Lung (tissue), 12 donors: ENCODE data around the gene STK11. TPM values are rescaled to one million over a fixed set of nuclear protein-coding genes. Genes with fewer than 3 reads are reported as not detected.

Source experiments
- ATAC-seq: fragments of 200-7000 bp; cut with Tn5 transposase; one replicate; pipeline ENCODE4 v1.9.1; 2020; ENCODE audit warnings: moderate number of reproducible peaks; ENCODE audit not compliant: insufficient read depth, low FRiP score
- DNase-seq, 3 donors: peaks; one replicate each; pipeline ENCODE4 v3.0.0-alpha.2; 2013 to 2017
- H3K27ac ChIP-seq, 2 donors: one replicate each; pipeline ENCODE4 v1.5.1; 2013; ENCODE audit warnings: mild to moderate bottlenecking in 2 of 2, moderate library complexity in 2 of 2, control low read depth in 1 of 2, inconsistent platforms in 1 of 2, low read depth in 1 of 2, low read length in 1 of 2
- H3K27me3 ChIP-seq, 3 donors: one replicate each; pipeline ENCODE4 v1.5.1; 2013; ENCODE audit warnings: low read length in 2 of 3; ENCODE audit not compliant: control insufficient read depth in 3 of 3, insufficient read depth in 3 of 3
- H3K36me3 ChIP-seq, 4 donors: one replicate each; pipeline ENCODE4 v1.5.1; 2013; ENCODE audit warnings: low read length in 4 of 4, mild to moderate bottlenecking in 1 of 4, moderate library complexity in 1 of 4; ENCODE audit not compliant: control insufficient read depth in 4 of 4, insufficient read depth in 4 of 4
- H3K4me1 ChIP-seq, 5 donors: one replicate each; pipeline ENCODE4 v1.5.1; 2013; ENCODE audit warnings: low read length in 5 of 5, mild to moderate bottlenecking in 2 of 5, moderate library complexity in 1 of 5; ENCODE audit not compliant: control insufficient read depth in 5 of 5, insufficient read depth in 5 of 5
- H3K4me3 ChIP-seq: one replicate; pipeline ENCODE4 v1.5.1; 2013; ENCODE audit warnings: mild to moderate bottlenecking, control low read depth, moderate library complexity
- H3K9ac ChIP-seq, 2 donors: one replicate each; pipeline ENCODE4 v1.5.1; 2013; ENCODE audit warnings: low read length in 2 of 2, control low read depth in 1 of 2; ENCODE audit not compliant: insufficient read depth in 1 of 2
- H3K9me3 ChIP-seq, 4 donors: one replicate each; pipeline ENCODE4 v1.5.1; 2013; ENCODE audit warnings: low read length in 3 of 4, mild to moderate bottlenecking in 1 of 4, moderate library complexity in 1 of 4; ENCODE audit not compliant: control insufficient read depth in 4 of 4, insufficient read depth in 3 of 4
- WGBS, 2 donors: extraction: QIAGEN DNeasy Blood & Tissue Kit; methylation state at CpG; one replicate each; pipeline ENCODE4 v1.1.7; 2013; 5-methylcytosine and 5-hydroxymethylcytosine counted together
- polyA plus RNA-seq, 2 donors: library from polyadenylated mRNA; stranded (reverse); fragments of 200-250 nt; gene quantifications; one replicate each; pipeline ENCODE4 v1.2.1, GENCODE V29; 2013
- total RNA-seq, 2 donors: library from RNA; depleted of rRNA in 1 of 2; stranded (reverse); fragments of >200 nt in 1 of 2; gene quantifications; one replicate each; pipeline ENCODE4 v1.2.1, GENCODE V29; 2014 to 2021
- TF ChIP-seq, protein P1 (sequence below): IDR thresholded peaks from 2 replicates; pipeline ENCODE4 v1.5.1; 2012; ENCODE audit warnings: mild to moderate bottlenecking; ENCODE audit errors: control extremely low read depth, extremely low read depth
- donor health status: control.
- donor health status: control.
- donor health status: Bipolar disorder and iron deficiency.
- donor health status: healthy.
- donor health status: DM: yes; HTN: yes; CAD: no.

STK11 gene
- total and polyA plus RNA-seq, 4 donors = 43.1 to 59.8 (median 54.6) TPM

DNA sequence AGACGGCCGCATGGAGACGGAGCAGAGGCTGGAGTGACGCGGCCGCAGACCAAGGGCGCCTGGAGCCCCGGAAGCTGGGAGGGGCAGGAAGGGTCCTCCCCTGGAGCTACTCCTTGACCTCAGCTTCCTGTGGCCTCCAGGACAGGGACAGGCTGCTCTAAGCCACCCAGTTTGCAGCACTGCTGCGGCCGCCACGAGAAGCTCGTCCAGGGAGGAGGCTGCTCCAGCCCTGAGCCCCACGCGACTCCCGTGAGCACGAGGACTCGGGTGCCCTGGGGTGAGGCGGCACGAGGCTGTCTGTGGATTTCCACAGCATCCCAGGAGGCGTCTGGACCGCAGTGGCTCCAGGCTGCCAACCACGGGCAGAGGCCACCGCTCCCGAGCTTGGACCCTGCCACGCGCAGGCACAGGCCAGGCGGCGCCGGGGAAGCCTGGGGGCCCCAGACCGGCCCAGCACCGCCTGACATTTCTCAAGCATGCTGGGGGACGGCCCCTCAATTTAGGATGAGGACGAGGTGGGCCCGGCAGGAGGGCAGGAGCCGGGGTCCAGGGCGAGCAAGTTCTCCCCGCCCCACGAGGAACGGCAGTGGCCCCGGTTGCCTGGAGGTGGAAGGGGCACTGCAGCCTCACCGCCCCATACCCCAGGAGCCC, 42.2 kb upstream of the STK11 start:
- ATAC-seq = no peak
- H3K36me3 ChIP-seq = peaks cover 0 to 26% (median 0%) of the 10 kb centered on the region in 4 donors
- 82 to 86% methylated on average over 38 to 41 of the region's 41 CpGs for WGBS, 2 donors
- H3K27ac ChIP-seq = peak overlapping the region in 1 of 2 donors; percentile 23
- peaks cover 0 to 33% (median 5%) of the 10 kb centered on the region in 5 donors for H3K4me1 ChIP-seq
- no peak for DNase-seq
- no peak overlapping the region for H3K4me3 ChIP-seq
- TF ChIP-seq, protein P1, sequence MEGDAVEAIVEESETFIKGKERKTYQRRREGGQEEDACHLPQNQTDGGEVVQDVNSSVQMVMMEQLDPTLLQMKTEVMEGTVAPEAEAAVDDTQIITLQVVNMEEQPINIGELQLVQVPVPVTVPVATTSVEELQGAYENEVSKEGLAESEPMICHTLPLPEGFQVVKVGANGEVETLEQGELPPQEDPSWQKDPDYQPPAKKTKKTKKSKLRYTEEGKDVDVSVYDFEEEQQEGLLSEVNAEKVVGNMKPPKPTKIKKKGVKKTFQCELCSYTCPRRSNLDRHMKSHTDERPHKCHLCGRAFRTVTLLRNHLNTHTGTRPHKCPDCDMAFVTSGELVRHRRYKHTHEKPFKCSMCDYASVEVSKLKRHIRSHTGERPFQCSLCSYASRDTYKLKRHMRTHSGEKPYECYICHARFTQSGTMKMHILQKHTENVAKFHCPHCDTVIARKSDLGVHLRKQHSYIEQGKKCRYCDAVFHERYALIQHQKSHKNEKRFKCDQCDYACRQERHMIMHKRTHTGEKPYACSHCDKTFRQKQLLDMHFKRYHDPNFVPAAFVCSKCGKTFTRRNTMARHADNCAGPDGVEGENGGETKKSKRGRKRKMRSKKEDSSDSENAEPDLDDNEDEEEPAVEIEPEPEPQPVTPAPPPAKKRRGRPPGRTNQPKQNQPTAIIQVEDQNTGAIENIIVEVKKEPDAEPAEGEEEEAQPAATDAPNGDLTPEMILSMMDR = no peak
- H3K27me3 ChIP-seq = no peaks in the 10 kb centered on the region
- H3K9ac ChIP-seq = no peak overlapping the region
- H3K9me3 ChIP-seq = no peaks in the 10 kb centered on the region

DNA sequence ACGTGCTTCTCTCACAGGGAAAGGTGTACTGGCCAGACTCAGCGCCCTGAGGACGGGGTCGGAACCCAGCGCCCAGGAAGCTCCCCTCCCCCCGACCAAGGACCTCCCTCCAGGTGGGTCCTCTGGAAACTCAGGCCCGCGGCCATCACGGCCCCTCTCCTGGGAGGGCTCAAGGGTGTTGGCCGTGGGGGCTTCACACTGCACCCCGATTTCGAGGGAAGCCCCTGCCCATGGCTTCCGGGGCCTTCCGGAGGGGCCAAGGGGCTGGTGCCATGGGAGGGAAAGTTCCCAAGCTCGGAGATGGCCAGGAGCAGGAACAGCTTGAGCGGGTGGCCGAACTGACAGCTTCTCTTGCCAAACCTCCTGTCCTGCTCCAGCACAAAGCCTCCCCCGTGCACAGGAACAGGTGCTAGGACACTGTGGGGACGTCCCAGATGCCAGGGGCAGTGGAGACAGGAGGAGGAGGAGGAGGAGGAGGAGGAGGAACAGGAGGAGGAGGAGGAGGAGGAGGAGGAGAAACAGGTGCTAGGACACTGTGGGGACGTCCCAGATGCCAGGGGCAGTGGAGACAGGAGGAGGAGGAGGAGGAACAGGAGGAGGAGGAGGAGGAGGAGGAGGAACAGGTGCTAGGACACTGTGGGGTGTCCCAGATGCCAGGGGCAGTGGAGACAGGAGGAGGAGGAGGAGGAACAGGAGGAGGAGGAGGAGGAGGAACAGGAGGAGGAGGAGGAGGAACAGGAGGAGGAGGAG, 41.5 kb upstream of the STK11 start:
- no peak overlapping the region for H3K9ac ChIP-seq
- no peaks in the 10 kb centered on the region for H3K27me3 ChIP-seq
- H3K4me1 ChIP-seq = peaks cover 0 to 31% (median 12%) of the 10 kb centered on the region in 5 donors
- peak overlapping the region in 1 of 2 donors; percentile 23 for H3K27ac ChIP-seq
- TF ChIP-seq, protein P1 = no peak
- H3K36me3 ChIP-seq = peaks cover 0 to 22% (median 0%) of the 10 kb centered on the region in 4 donors
- H3K4me3 ChIP-seq = no peak overlapping the region
- H3K9me3 ChIP-seq = no peaks in the 10 kb centered on the region
- no peak for DNase-seq
- 77 to 84% methylated on average over 19 to 20 of the region's 20 CpGs for WGBS, 2 donors
- ATAC-seq = no peak

DNA sequence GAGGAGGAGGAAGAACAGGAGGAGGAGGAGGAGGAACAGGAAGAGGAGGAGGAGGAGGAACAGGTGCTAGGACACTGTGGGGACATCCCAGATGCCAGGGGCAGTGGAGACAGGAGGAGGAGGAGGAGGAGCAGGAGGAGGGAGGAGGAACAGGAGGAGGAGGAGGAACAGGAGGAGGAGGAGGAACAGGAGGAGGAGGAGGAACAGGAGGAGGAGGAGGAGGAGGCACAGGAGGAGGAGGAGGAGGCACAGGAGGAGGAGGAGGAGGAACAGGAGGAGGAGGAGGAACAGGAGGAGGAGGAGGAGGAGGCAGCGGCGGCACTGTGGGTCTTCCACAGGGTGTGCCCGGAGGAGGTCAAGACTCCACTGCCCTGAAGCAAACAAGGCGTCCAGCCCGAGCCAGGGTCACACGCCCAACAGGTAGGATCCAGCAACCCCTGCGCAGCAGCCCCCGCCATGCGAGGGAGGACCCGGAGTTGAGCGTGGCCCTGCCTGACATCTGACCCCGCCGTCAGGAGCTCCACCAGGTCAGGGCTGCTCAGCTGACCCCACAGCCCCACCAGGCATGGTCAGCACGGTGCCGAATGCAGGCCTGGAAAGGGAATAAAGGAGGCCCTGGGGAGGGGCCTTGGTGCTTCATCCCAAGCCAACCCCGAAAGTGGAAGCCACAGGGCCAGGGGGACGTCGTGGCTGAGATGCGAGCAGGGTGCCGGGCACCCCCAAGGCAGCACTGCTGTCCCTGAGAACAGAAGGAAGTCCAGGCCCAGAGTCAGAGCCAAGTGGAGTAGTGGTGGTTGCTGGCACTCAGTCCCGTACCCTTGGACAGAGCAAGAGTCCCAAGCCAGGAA, 40.7 kb upstream of the STK11 start:
- H3K9ac ChIP-seq = peak overlapping the region in 1 of 2 donors; percentile 25
- no peak overlapping the region for H3K4me3 ChIP-seq
- DNase-seq (no peak), ATAC-seq (no peak)
- WGBS, 2 donors = 74 to 86% methylated on average over 18 to 21 of the region's 21 CpGs
- H3K27ac ChIP-seq = peak overlapping the region in 1 of 2 donors; percentile 57
- H3K27me3 ChIP-seq = no peaks in the 10 kb centered on the region
- TF ChIP-seq, protein P1 = no peak
- H3K4me1 ChIP-seq = peaks cover 0 to 38% (median 20%) of the 10 kb centered on the region in 5 donors
- H3K36me3 ChIP-seq = peaks cover 0 to 19% (median 0%) of the 10 kb centered on the region in 4 donors
- H3K9me3 ChIP-seq = no peaks in the 10 kb centered on the region
